ENCODE measurements around the gene UQCR10. TPM values are rescaled to one million over a fixed set of nuclear protein-coding genes. Genes with fewer than 3 reads are reported as not detected.

Gene UQCR10
- total and polyA plus RNA-seq, 2 experiments from 2014 or later: 78.0 to 535 TPM

GRCh38 chr22:29758068-29758622 lies 9.0 kb upstream of the UQCR10 start (continued):
- TF ChIP-seq ZNF462 (CRISPR knock-in tag; IDR thresholded peaks at IDR 0.05) (no peak), CTCF (conservative IDR thresholded peaks at IDR 0.05; ENCODE audit: low read depth in 2 of 2) (no peak), EZH2phosphoT487 (IDR thresholded peaks at IDR 0.05; ENCODE audit: unreplicated experiment) (no peak), CREB1 (CRISPR knock-in tag; IDR thresholded peaks at IDR 0.05; ENCODE audit: low read depth) (no peak), ZNF114 (CRISPR knock-in tag; IDR thresholded peaks at IDR 0.05) (no peak), POLR2AphosphoS5 (IDR thresholded peaks at IDR 0.05; ENCODE audit: low read depth) (no peak), STAT1 (IDR thresholded peaks at IDR 0.05; ENCODE audit: unreplicated experiment) (no peak), JUNB (IDR thresholded peaks at IDR 0.05; ENCODE audit: unreplicated experiment) (no peak), ZNF331 (CRISPR knock-in tag; IDR thresholded peaks at IDR 0.05; ENCODE audit: low read depth) (no peak), NANOG (IDR thresholded peaks at IDR 0.05; ENCODE audit: borderline replicate concordance) (no peak)
